Cardiac septum (tissue), 1 donor: ENCODE data around the gene SLC39A2. TPM values are rescaled to one million over a fixed set of nuclear protein-coding genes. Genes with fewer than 3 reads are reported as not detected.
A peak's percentile ranks its signal among the peaks of the same experiment; 100 is the strongest.
"Not testable (repeated sequence)": the region's sequence is repeated elsewhere in the genome, so short reads cannot be mapped to it uniquely, and the experiment has no call there.

Experiments used
- DNase-seq: peaks from one replicate; pipeline ENCODE4 v3.0.0-alpha.2; 2020; ENCODE audit warnings: low spot score
- intact Hi-C: fragments of 100-400 bp; cut with DNase I; formaldehyde crosslinking; loops from one replicate; pipeline ENCODE4 v1.14.0; 2022
- total RNA-seq: library from RNA; stranded (reverse); fragmentation: NEBNext Ultra II Directional; extraction: Animal tissue kit (Norgen Biotek cat#: 25700); gene quantifications from one replicate; pipeline ENCODE4 v1.2.1, GENCODE V29; 2021
- donor health status: DM: no; HTN: no; CAD: no.

SLC39A2 gene
- total RNA-seq, 1 donor from 2014 or later, result not detected

GRCh38 chr14:20989787-20990600 lies 9.1 kb upstream of the SLC39A2 start, which contains the start of gene METTL17:
TSS of gene METTL17 (plus strand) at chr14:20989980. CDS start at chr14:20990003, 23 bp downstream.
- DNase-seq, result peak; percentile 93
- intact Hi-C loops, result loop anchor here (2.0 kb wide), 1 partner anchor 19 kb away; no protein-coding TSS in a partner anchor

GRCh38 chr14:20996521-20996920 lies 2.6 kb upstream of the SLC39A2 start:
- DNase-seq, result no peak
- intact Hi-C loops, result no loop called here

- DNase-seq, result no peak
- intact Hi-C loops, result no loop called here
Observed at GRCh38 chr14:20997115-20997514, 2.0 kb upstream of the SLC39A2 start.

- DNase-seq, result no peak
- intact Hi-C loops, result no loop called here
Observed at GRCh38 chr14:20997564-20997963, 1.5 kb upstream of the SLC39A2 start.

- intact Hi-C loops, result no loop called here
- DNase-seq, result no peak
Observed at GRCh38 chr14:20998139-20998538, 954 bp upstream of the SLC39A2 start.

GRCh38 chr14:20999591-20999990 lies 498 bp downstream of the SLC39A2 start:
- DNase-seq, result no peak
- intact Hi-C loops, result no loop called here

- intact Hi-C loops, result no loop called here
- no peak for DNase-seq
Observed at GRCh38 chr14:21001218-21001617, 2.1 kb downstream of the SLC39A2 start.

- no peak for DNase-seq
Observed at GRCh38 chr14:21003788-21004346, 4.8 kb downstream of the SLC39A2 start.

GRCh38 chr14:21009721-21010120 lies 10.6 kb downstream of the SLC39A2 start:
- intact Hi-C loops, DNase-seq: not testable (repeated sequence)

More at GRCh38 chr14:21003788-21004346, 4.8 kb downstream of the SLC39A2 start:
- intact Hi-C loops, result loop anchor here (1.0 kb wide), 1 partner anchor 33 kb away; no protein-coding TSS in a partner anchor

- intact Hi-C loops, result no loop called here
Observed at GRCh38 chr14:21011136-21011535, 12.0 kb downstream of the SLC39A2 start.

GRCh38 chr14:21014761-21015190 lies 15.7 kb downstream of the SLC39A2 start:
- intact Hi-C loops, result loop anchor here (1.0 to 5.0 kb wide), 2 partner anchors 26 to 78 kb away; no protein-coding TSS in a partner anchor
- peak; percentile 83 for DNase-seq

More at GRCh38 chr14:21011136-21011535, 12.0 kb downstream of the SLC39A2 start:
- DNase-seq, result no peak

GRCh38 chr14:21015312-21015711 lies 16.2 kb downstream of the SLC39A2 start:
- DNase-seq, result no peak
- intact Hi-C loops, result loop anchor here (5.0 kb wide), 1 partner anchor 77 kb away; no protein-coding TSS in a partner anchor

GRCh38 chr14:21016413-21017190 lies 17.5 kb downstream of the SLC39A2 start:
- DNase-seq, result no peak
- intact Hi-C loops, result loop anchor here (5.0 kb wide), 1 partner anchor 76 kb away; no protein-coding TSS in a partner anchor

- no peak for DNase-seq
- intact Hi-C loops, result loop anchor here (5.0 kb wide), 1 partner anchor 75 kb away; no protein-coding TSS in a partner anchor
Observed at GRCh38 chr14:21017528-21018245, 18.6 kb downstream of the SLC39A2 start.

- intact Hi-C loops, result loop anchor here (5.0 kb wide), 1 partner anchor 74 kb away; no protein-coding TSS in a partner anchor
Observed at GRCh38 chr14:21018286-21018685, 19.2 kb downstream of the SLC39A2 start.

GRCh38 chr14:21018781-21019180 lies 19.7 kb downstream of the SLC39A2 start:
- no peak for DNase-seq
- intact Hi-C loops, result loop anchor here (5.0 kb wide), 1 partner anchor 74 kb away; no protein-coding TSS in a partner anchor

More at GRCh38 chr14:21018286-21018685, 19.2 kb downstream of the SLC39A2 start:
- no peak for DNase-seq

- intact Hi-C loops, result loop anchor here (5.0 kb wide), 1 partner anchor 73 kb away; no protein-coding TSS in a partner anchor
- DNase-seq, result no peak
Observed at GRCh38 chr14:21019366-21019765, 20.3 kb downstream of the SLC39A2 start.

GRCh38 chr14:21020977-21021545 lies 22.0 kb downstream of the SLC39A2 start:
- DNase-seq, result no peak
- intact Hi-C loops, result no loop called here
